Endothelial cell of umbilical vein (primary cell): Measurements from ENCODE around the gene PRMT9. TPM values are rescaled to one million over a fixed set of nuclear protein-coding genes. Genes with fewer than 3 reads are reported as not detected.
A peak's percentile ranks its signal among the peaks of the same experiment; 100 is the strongest.

ENCODE experiments used
- Bru-seq: library from RNA; stranded (reverse); fragments of 400-500 nt; gene quantifications from one replicate; lab custom pipeline; 2021; lab: Mats Ljungman, UMichigan
- BruChase-seq, 2 experiments: library from RNA; stranded (reverse); fragments of 400-500 nt; gene quantifications; one replicate each; lab custom pipeline; 2021; lab: Mats Ljungman, UMichigan
- BruUV-seq: library from RNA; stranded (reverse); fragments of 400-500 nt; replicated peaks from 2 replicates; lab custom pipeline; 2021; lab: Mats Ljungman, UMichigan
- CTCF ChIA-PET: fragments of 300-600, 350-600 bp; sonication (Branson Sonifier 250); formaldehyde crosslinking; loops from one replicate; lab custom pipeline; 2021; ENCODE audit warnings: antibody characterized with exemption, inconsistent platforms; lab: Charles Lee
- POLR2A ChIA-PET: fragments of 300-600, 350-600 bp; sonication (Branson Sonifier 250); formaldehyde crosslinking; loops from one replicate; lab custom pipeline; 2021; ENCODE audit warnings: antibody characterized with exemption, inconsistent platforms; lab: Charles Lee
- DNase-seq: peaks from one replicate; pipeline ENCODE4 v3.0.0-alpha.2; 2011; ENCODE audit warnings: low read depth, low spot score
- FAIRE-seq: peaks from 2 replicates; lab custom pipeline; 2011; peaks lifted over from hg19 to GRCh38; lab: Jason Lieb, UNC
- H2AFZ ChIP-seq: 2 replicates; pipeline ENCODE4 v1.6.0; 2012; ENCODE audit warnings: low read depth, low read length, control low read depth, inconsistent platforms
- H3K27ac ChIP-seq: 2 replicates; pipeline ENCODE4 v1.5.1; 2011; ENCODE audit warnings: low read depth, mild to moderate bottlenecking, control low read depth, low read length, moderate library complexity; ENCODE audit not compliant: insufficient read depth
- H3K27me3 ChIP-seq, 2 experiments: 2 replicates each; pipeline versions ENCODE4 v1.6.0 to v1.6.1; 2011; ENCODE audit warnings: low read length in 2 of 2, mixed read lengths in 1 of 2; ENCODE audit not compliant: control insufficient read depth in 2 of 2, insufficient read depth in 2 of 2
- H3K36me3 ChIP-seq, 2 experiments: 2 replicates in 1 of 2; 3 replicates in 1 of 2; pipeline ENCODE4 v1.5.1; 2011; ENCODE audit warnings: low read length in 2 of 2, mild to moderate bottlenecking in 1 of 2, moderate library complexity in 1 of 2; ENCODE audit not compliant: control insufficient read depth in 2 of 2, insufficient read depth in 2 of 2; ENCODE audit errors: extremely low read depth in 1 of 2
- H3K4me1 ChIP-seq: 3 replicates; pipeline ENCODE4 v1.5.1; 2011; ENCODE audit warnings: mild to moderate bottlenecking, low read length; ENCODE audit not compliant: control insufficient read depth, insufficient read depth; ENCODE audit errors: extremely low read depth
- H3K4me2 ChIP-seq: 2 replicates; pipeline ENCODE4 v1.6.1; 2011; ENCODE audit warnings: low read length, control low read depth, mixed read lengths; ENCODE audit not compliant: insufficient read depth
- H3K4me3 ChIP-seq, 3 experiments: fragments of 200-600 bp in 1 of 3; sonication (generic), shearing (Covaris generic) in 1 of 3; replicated peaks in 1 of 3; 2 replicates each; pipeline ENCODE4 v1.5.1; 2011 to 2016; ENCODE audit warnings: control low read depth in 3 of 3, low read length in 3 of 3, mild to moderate bottlenecking in 2 of 3, inconsistent platforms in 1 of 3, low read depth in 1 of 3, moderate library complexity in 1 of 3; ENCODE audit not compliant: insufficient read depth in 1 of 3
- H3K79me2 ChIP-seq: 2 replicates; pipeline ENCODE4 v1.6.0; 2012; ENCODE audit warnings: low read length, inconsistent platforms; ENCODE audit not compliant: control insufficient read depth, insufficient read depth
- H3K9ac ChIP-seq: replicated peaks from 2 replicates; pipeline ENCODE3; 2011; ENCODE audit warnings: low read length, control low read depth; ENCODE audit not compliant: insufficient read depth; ENCODE audit errors: extremely low read depth
- H3K9me1 ChIP-seq: replicated peaks from 3 replicates; pipeline ENCODE4 v1.6.0; 2011; ENCODE audit warnings: mild to moderate bottlenecking, low read length; ENCODE audit not compliant: control insufficient read depth, insufficient read depth; ENCODE audit errors: extremely low read depth
- H3K9me3 ChIP-seq: replicated peaks from 2 replicates; pipeline ENCODE4 v1.5.1; 2012; ENCODE audit warnings: low read length, inconsistent platforms; ENCODE audit not compliant: control insufficient read depth, insufficient read depth
- H4K20me1 ChIP-seq: replicated peaks from 2 replicates; pipeline ENCODE3; 2011; ENCODE audit warnings: mild to moderate bottlenecking, low read length; ENCODE audit not compliant: control insufficient read depth, insufficient read depth; ENCODE audit errors: extremely low read depth
- FOS ChIP-seq: IDR thresholded peaks from 2 replicates; pipeline ENCODE4 v1.6.1; 2011; ENCODE audit warnings: mild to moderate bottlenecking, low read length, moderate library complexity, borderline replicate concordance; ENCODE audit not compliant: insufficient read depth
- MAX ChIP-seq: IDR thresholded peaks from 2 replicates; pipeline ENCODE4 v1.6.1; 2011; ENCODE audit not compliant: insufficient read depth, insufficient read length
- MYC ChIP-seq: IDR thresholded peaks from one replicate; pipeline ENCODE4 v1.6.1; 2011; ENCODE audit warnings: mild to moderate bottlenecking, low read depth, low read length
- POLR2A ChIP-seq: IDR thresholded peaks from 2 replicates; pipeline ENCODE4 v1.6.1; 2012; ENCODE audit warnings: low read depth, mild to moderate bottlenecking, control low read depth, low read length
- POLR2AphosphoS5 ChIP-seq: IDR thresholded peaks from 2 replicates; pipeline ENCODE4 v1.6.1; 2012; ENCODE audit warnings: low read depth, mild to moderate bottlenecking, control low read depth, low read length, moderate library complexity; ENCODE audit not compliant: insufficient read depth
- dilution Hi-C: fragments of 300-500 bp; cut with MboI; formaldehyde crosslinking; loops from one replicate; pipeline ENCODE4 v1.15.0; 2019; ENCODE audit warnings: low sequenced_read_pairs; ENCODE audit not compliant: extremely low pct_ligation_motif_present
- intact Hi-C: fragments of 100-400 bp; cut with micrococcal nuclease; formaldehyde crosslinking; loops from one replicate; pipeline ENCODE4 v1.10.0; 2022
- long read RNA-seq: library from polyadenylated mRNA; stranded (forward); transcript quantifications from one replicate; pipeline ENCODE4 v2.0.0, GENCODE V29; 2021
- polyA minus RNA-seq, 3 experiments: library from RNA; depleted of rRNA, polyadenylated mRNA; stranded (reverse); fragments of >200 nt; gene quantifications; 1 replicate in 1 of 3; 2 replicates in 2 of 3; pipeline ENCODE4 v1.2.3, GENCODE V29; 2011
- polyA plus RNA-seq, 4 experiments: library from polyadenylated mRNA; depleted of rRNA in 3 of 4; stranded (reverse) in 3 of 4; unstranded in 1 of 4; fragments of >200 nt; gene quantifications; 2 replicates each; pipeline versions ENCODE4 v1.2.1 to v1.2.3, GENCODE V29; 2011 to 2012; ENCODE audit warnings: missing spikeins in 1 of 4
- total RNA-seq: library from RNA; stranded (reverse); gene quantifications from 2 replicates; pipeline ENCODE4 v1.2.3, GENCODE V29; 2021

Gene PRMT9
- 8.2 and 9.0 TPM in 2 replicates for total RNA-seq
- polyA plus RNA-seq = 3.2 TPM in 2 replicates
- 4.2 and 4.4 TPM in 2 replicates for polyA plus RNA-seq (2011; cell fraction: cytosol; rRNA removed)
- 9.8 and 10.9 TPM in 2 replicates for polyA plus RNA-seq (2011; cell fraction: nucleus; rRNA removed)
- 4.3 and 7.4 TPM in 2 replicates for polyA plus RNA-seq (2012)
- 7.7 and 9.4 TPM in 2 replicates for polyA minus RNA-seq
- 4.6 TPM for polyA minus RNA-seq (2011; cell fraction: cytosol; rRNA and poly(A)+ RNA removed)
- 5.7 and 8.9 TPM in 2 replicates for polyA minus RNA-seq (2011; cell fraction: nucleus; rRNA and poly(A)+ RNA removed)
- Bru-seq, nascent RNA = percentile 68 among the genes with signal in this experiment
- percentile 61 among the genes with signal in this experiment for BruChase-seq, experiment 1, labeled RNA remaining after a 6-hour chase
- percentile 64 among the genes with signal in this experiment for BruChase-seq, experiment 2, labeled RNA remaining after a 2-hour chase
- long read RNA-seq, transcript PRMT9-201 (12 exons, 3,528 nt) = major isoform, 25 of 39 reads
- long read RNA-seq, partial matches to known transcripts = 6 of 39 reads
- long read RNA-seq, other reads (novel, unspliced or antisense) = 7 of 39 reads

- CTCF ChIA-PET = interaction anchor here (0.9 to 4.0 kb wide), 13 partner anchors 18 to 182 kb away, joined by 3 to 57 read pairs (median 4); partner anchors contain the start of gene TMEM184C
Observed at GRCh38 chr4:147683717-147684700, at the start of gene PRMT9. Gene PRMT9, minus strand, starts transcription at chr4:147684163. Its CDS starts 176 bp downstream, at chr4:147683987.

More at GRCh38 chr4:147683717-147684700, at the start of gene PRMT9:
- dilution Hi-C loops (no loop called here), intact Hi-C loops (loop anchor here (1.0 to 2.0 kb wide), 4 partner anchors 49 to 182 kb away; partner anchors contain the start of genes ARHGAP10 and TMEM184C)
- Histone ChIP-seq H2AFZ (peak within 1 kb of the TSS; percentile 85), H3K27ac (peak within 1 kb of the TSS; percentile 78), H3K79me2 (peaks cover 11% of the 10 kb centered on the region), H3K36me3 (no peaks in the 10 kb centered on the region), H3K9me3 (no peaks in the 10 kb centered on the region), H3K9me1 (no peaks in the 10 kb centered on the region), H3K9ac (peak within 1 kb of the TSS; percentile 78), H3K4me3 (peak within 1 kb of the TSS; percentile 47 to 85 (median 80)), H3K4me1 (peaks cover 15% of the 10 kb centered on the region), H3K4me2 (peak within 1 kb of the TSS; percentile 100), H4K20me1 (no peaks in the 10 kb centered on the region), H3K27me3 (no peaks in the 10 kb centered on the region)
- POLR2A ChIA-PET = interaction anchor here (0.6 to 1.6 kb wide), 6 partner anchors 9 to 183 kb away, joined by 3 to 8 read pairs (median 6); partner anchors contain the start of genes ARHGAP10 and TMEM184C
- peak; percentile 93 for FAIRE-seq
- TSS peak; percentile 96 for BruUV-seq
- peak; percentile 85 for TF ChIP-seq MYC
- TF ChIP-seq POLR2AphosphoS5 = peak; percentile 99
- peak; percentile 99 for TF ChIP-seq POLR2A
- no peak for TF ChIP-seq MAX
- peak; percentile 45 for TF ChIP-seq FOS
- peak; percentile 93 for DNase-seq
